Activated T-helper 2 cell treated with anti-CD3 and anti-CD28 coated beads, Interferon-gamma antibody, Interleukin-2, Interleukin-4, amounts not matched to agents 10 μg/mL and 5 μg/mL and 100 μg/mL, durations not matched to agents 14 hours and 24 hours and 36 hours (primary cell): ENCODE data around the gene SPAG17. TPM values are rescaled to one million over a fixed set of nuclear protein-coding genes. Genes with fewer than 3 reads are reported as not detected.

Source experiments
- DNase-seq: peaks from one replicate; pipeline ENCODE4 v3.0.0; 2021; ENCODE audit warnings: low spot score
- H3K27ac Mint-ChIP-seq: one replicate; pipeline ENCODE4 v1.8.0; 2021; ENCODE audit warnings: mixed read lengths
- H3K27me3 Mint-ChIP-seq: one replicate; pipeline ENCODE4 v1.8.0; 2021; ENCODE audit warnings: low read depth, mixed read lengths
- H3K36me3 Mint-ChIP-seq: one replicate; pipeline ENCODE4 v1.8.0; 2021; ENCODE audit warnings: low read depth, mixed read lengths
- H3K4me1 Mint-ChIP-seq: one replicate; pipeline ENCODE4 v1.8.0; 2021; ENCODE audit warnings: low read depth, mixed read lengths
- H3K4me3 Mint-ChIP-seq: one replicate; pipeline ENCODE4 v1.8.0; 2021; ENCODE audit warnings: low read depth, mild to moderate bottlenecking, moderate library complexity, mixed read lengths
- H3K9me3 Mint-ChIP-seq: one replicate; pipeline ENCODE4 v1.8.0; 2021; ENCODE audit warnings: mixed read lengths
- intact Hi-C: fragments of 100-400 bp; cut with micrococcal nuclease; formaldehyde crosslinking; loops from one replicate; pipeline ENCODE4 v1.15.1; 2023
- total RNA-seq: library from RNA; stranded (reverse); gene quantifications from 2 replicates; pipeline ENCODE4 v1.2.3, GENCODE V29; 2022

The SPAG17 gene
- total RNA-seq, 1 donor from 2014 or later, result not detected

- no peaks in the 10 kb centered on the region for H3K9me3 Mint-ChIP-seq
- no peaks in the 10 kb centered on the region for H3K4me1 Mint-ChIP-seq
- DNase-seq, result no peak
- intact Hi-C loops, result no loop called here
- no peaks in the 10 kb centered on the region for H3K36me3 Mint-ChIP-seq
- no peak overlapping the region for H3K4me3 Mint-ChIP-seq
- H3K27ac Mint-ChIP-seq, result no peak overlapping the region
- peaks cover under 1% of the 10 kb centered on the region for H3K27me3 Mint-ChIP-seq
These were observed 163.4 kb downstream of the SPAG17 start for GRCh38 chr1:118021668-118022067.

GRCh38 chr1:118018060-118018459 is 167.0 kb downstream of the SPAG17 start:
- Mint-ChIP-seq H3K4me1 (no peaks in the 10 kb centered on the region), H3K27me3 (peaks cover 2% of the 10 kb centered on the region), H3K36me3 (no peaks in the 10 kb centered on the region), H3K27ac (no peak overlapping the region), H3K4me3 (no peak overlapping the region), H3K9me3 (no peaks in the 10 kb centered on the region)
- no peak for DNase-seq
- intact Hi-C loops, result no loop called here

- Mint-ChIP-seq H3K36me3 (no peaks in the 10 kb centered on the region), H3K27ac (no peak overlapping the region), H3K4me1 (no peaks in the 10 kb centered on the region), H3K9me3 (no peaks in the 10 kb centered on the region), H3K4me3 (no peak overlapping the region), H3K27me3 (peaks cover 2% of the 10 kb centered on the region)
- intact Hi-C loops, result no loop called here
- no peak for DNase-seq
These were observed 171.1 kb downstream of the SPAG17 start for GRCh38 chr1:118013938-118014337.

- H3K4me3 Mint-ChIP-seq, result no peak overlapping the region
- H3K4me1 Mint-ChIP-seq, result no peaks in the 10 kb centered on the region
- intact Hi-C loops, result no loop called here
- no peak for DNase-seq
- no peaks in the 10 kb centered on the region for H3K9me3 Mint-ChIP-seq
- H3K27me3 Mint-ChIP-seq, result peaks cover 2% of the 10 kb centered on the region
- no peaks in the 10 kb centered on the region for H3K36me3 Mint-ChIP-seq
- H3K27ac Mint-ChIP-seq, result no peak overlapping the region
These were observed 171.7 kb downstream of the SPAG17 start for GRCh38 chr1:118013336-118013735.

- Mint-ChIP-seq H3K27me3 (peaks cover 2% of the 10 kb centered on the region), H3K9me3 (no peaks in the 10 kb centered on the region), H3K36me3 (no peaks in the 10 kb centered on the region), H3K4me1 (no peaks in the 10 kb centered on the region), H3K4me3 (no peak overlapping the region), H3K27ac (no peak overlapping the region)
- intact Hi-C loops, result no loop called here
- DNase-seq, result no peak
These were observed 172.4 kb downstream of the SPAG17 start for GRCh38 chr1:118012515-118013124.

DNA sequence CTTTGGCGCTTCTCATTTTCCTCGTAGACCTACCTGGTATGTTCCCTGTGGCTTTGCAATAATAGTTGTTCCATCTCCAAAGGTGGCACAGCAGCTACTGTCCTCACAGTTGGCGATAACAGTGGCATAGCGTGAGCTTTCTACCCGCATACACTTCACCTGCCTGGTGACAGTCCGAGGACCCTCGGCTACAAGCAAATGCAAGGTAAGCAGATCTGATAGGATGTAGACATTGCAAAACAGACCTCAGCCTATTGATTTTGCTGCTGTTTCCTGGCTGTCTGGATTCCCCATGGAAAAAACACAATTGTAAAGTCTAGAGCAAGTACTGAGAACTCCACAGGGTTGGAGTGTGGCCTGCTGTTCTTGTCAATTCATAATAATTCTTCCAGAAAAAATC is 177.0 kb downstream of the SPAG17 start:
- Mint-ChIP-seq H3K36me3 (no peaks in the 10 kb centered on the region), H3K4me3 (no peak overlapping the region), H3K27ac (no peak overlapping the region), H3K27me3 (peaks cover 1% of the 10 kb centered on the region), H3K4me1 (no peaks in the 10 kb centered on the region), H3K9me3 (no peaks in the 10 kb centered on the region)
- DNase-seq, result no peak
- intact Hi-C loops, result no loop called here

DNA sequence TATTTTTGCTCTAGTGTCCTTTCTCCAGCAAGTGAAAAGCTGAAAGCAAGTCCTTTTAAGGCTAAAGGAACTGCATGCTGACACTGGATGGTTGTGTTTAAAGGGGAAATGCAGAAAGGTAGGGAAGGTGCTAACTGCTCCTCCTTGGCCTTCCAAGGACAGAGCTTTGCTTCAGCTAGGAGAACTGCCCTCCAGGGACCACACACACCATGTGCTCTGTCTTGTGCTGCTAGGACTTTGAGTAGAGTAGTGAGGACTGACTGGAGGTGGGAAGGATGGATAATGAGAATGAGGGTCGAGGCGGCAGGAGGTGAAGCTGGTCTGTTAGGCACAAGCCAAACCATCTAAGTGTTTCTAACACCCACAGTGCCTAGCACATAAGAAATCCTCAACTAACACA is 177.6 kb downstream of the SPAG17 start:
- intact Hi-C loops, result no loop called here
- H3K27me3 Mint-ChIP-seq, result peaks cover 1% of the 10 kb centered on the region
- no peak overlapping the region for H3K4me3 Mint-ChIP-seq
- no peak overlapping the region for H3K27ac Mint-ChIP-seq
- no peaks in the 10 kb centered on the region for H3K36me3 Mint-ChIP-seq
- DNase-seq, result no peak
- no peaks in the 10 kb centered on the region for H3K4me1 Mint-ChIP-seq
- H3K9me3 Mint-ChIP-seq, result no peaks in the 10 kb centered on the region

DNA sequence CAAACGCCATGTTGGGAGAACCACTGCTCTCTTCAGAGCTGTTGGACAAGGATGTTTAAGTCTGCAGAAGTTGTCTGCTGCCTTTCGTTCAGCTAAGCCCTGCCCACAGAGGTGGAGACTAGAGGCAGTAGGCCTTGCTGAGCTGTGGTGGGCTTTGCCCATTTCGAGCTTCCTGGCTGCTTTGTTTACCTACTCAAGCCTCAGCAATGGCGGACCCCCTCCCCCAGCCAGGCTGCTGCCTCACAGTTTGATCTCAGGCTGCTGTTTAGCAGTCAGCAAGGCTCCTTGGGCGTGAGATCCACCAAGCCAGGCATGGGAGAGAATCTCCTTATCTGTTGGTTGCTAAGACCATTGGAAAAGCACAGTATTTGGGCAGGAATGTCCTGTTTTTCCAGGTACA is 180.7 kb downstream of the SPAG17 start:
- Mint-ChIP-seq H3K9me3 (peaks cover 4% of the 10 kb centered on the region), H3K27me3 (peaks cover 3% of the 10 kb centered on the region)
- DNase-seq, result no peak

GRCh38 chr1:117985973-117986372 is 199.1 kb downstream of the SPAG17 start:
- Mint-ChIP-seq H3K27ac (no peak overlapping the region), H3K27me3 (peaks cover 5% of the 10 kb centered on the region), H3K36me3 (no peaks in the 10 kb centered on the region), H3K4me1 (no peaks in the 10 kb centered on the region), H3K9me3 (no peaks in the 10 kb centered on the region), H3K4me3 (no peak overlapping the region)
- intact Hi-C loops, result no loop called here
- no peak for DNase-seq

More for the DNA sequence above, 180.7 kb downstream of the SPAG17 start:
- intact Hi-C loops, result no loop called here
- Mint-ChIP-seq H3K36me3 (no peaks in the 10 kb centered on the region), H3K27ac (no peak overlapping the region), H3K4me3 (no peak overlapping the region), H3K4me1 (no peaks in the 10 kb centered on the region)

DNA sequence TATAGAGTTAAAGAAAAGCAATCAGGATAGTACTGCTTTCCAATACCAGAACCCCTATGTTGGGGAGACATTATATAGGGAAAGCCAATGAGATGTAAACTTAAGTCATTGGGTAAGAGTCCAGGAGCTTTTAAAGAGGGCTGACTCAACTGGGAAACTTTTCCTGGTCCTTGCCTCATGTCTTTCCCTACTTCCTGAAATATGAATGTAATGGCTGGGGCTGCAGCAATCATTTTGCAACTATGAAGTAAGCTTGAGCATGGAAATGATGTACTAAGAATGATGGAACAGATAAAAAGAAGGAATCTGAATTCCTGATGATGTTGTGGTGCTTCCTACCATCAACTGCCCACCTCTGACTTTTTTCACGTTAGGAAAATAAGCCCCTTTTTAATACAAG is 199.8 kb downstream of the SPAG17 start:
- Mint-ChIP-seq H3K4me1 (no peaks in the 10 kb centered on the region), H3K27ac (no peak overlapping the region), H3K4me3 (no peak overlapping the region), H3K9me3 (no peaks in the 10 kb centered on the region), H3K27me3 (peaks cover 5% of the 10 kb centered on the region), H3K36me3 (no peaks in the 10 kb centered on the region)
- no peak for DNase-seq
- intact Hi-C loops, result no loop called here

DNA sequence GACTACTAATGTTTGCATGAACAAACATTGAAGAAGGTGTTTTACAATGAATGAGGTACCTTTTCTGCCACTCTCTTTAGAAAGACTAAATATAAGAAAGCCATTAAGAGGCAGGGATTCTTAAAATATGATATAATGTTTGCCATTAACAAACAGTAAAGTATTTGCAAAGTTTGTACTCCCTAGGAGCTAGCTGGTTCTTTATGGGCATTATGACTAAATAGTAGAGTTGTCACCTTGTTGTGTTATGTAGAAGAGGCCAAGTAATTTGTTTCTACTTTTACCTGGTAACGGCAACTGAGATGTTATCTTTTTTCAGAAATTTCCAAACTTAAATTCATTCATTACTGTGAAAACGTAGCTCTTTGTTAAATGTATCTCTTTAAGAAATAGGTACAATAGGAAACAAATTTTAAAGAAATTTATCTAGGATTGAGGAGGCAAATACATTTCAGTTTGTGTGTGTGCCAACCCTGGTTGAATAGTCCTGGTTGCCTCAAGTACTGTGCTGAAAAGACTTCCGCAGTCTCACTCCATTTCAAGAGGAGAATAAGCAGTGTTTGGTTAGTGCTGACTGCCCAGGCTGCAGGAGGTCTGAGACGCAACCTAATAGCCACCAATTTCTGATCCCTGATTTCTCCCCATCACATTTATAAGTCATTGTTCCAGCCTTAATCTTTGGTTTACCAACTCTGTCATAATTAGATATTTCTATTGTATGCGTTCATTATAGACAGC is 203.4 kb downstream of the SPAG17 start:
- Mint-ChIP-seq H3K9me3 (no peaks in the 10 kb centered on the region), H3K27me3 (peaks cover 5% of the 10 kb centered on the region), H3K4me1 (no peaks in the 10 kb centered on the region), H3K36me3 (no peaks in the 10 kb centered on the region), H3K27ac (no peak overlapping the region), H3K4me3 (no peak overlapping the region)
- no peak for DNase-seq
- intact Hi-C loops, result no loop called here

DNA sequence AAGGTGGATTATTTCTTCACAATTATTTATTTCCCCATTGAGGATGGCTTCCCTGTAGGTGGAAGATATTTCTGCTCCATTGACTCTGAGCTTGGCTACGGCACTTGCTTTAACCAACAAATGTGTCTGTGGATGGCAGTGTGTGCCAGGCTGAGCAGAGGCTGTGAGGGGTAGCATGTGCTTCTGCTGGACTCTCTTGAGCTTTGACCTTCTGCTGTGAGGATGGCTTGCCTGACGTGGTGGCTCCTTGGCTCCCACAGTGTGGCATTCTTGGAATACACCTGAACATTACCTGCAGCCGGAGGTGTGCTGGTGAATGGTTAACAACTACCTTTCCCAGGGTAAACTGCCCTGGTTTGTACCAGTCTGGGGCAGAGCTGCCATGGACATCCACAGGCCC is 208.6 kb downstream of the SPAG17 start:
- H3K27me3 Mint-ChIP-seq, result peaks cover 11% of the 10 kb centered on the region
- no peaks in the 10 kb centered on the region for H3K36me3 Mint-ChIP-seq
- intact Hi-C loops, result no loop called here
- H3K4me1 Mint-ChIP-seq, result no peaks in the 10 kb centered on the region
- H3K4me3 Mint-ChIP-seq, result no peak overlapping the region
- no peak for DNase-seq
- no peak overlapping the region for H3K27ac Mint-ChIP-seq
- H3K9me3 Mint-ChIP-seq, result no peaks in the 10 kb centered on the region

DNA sequence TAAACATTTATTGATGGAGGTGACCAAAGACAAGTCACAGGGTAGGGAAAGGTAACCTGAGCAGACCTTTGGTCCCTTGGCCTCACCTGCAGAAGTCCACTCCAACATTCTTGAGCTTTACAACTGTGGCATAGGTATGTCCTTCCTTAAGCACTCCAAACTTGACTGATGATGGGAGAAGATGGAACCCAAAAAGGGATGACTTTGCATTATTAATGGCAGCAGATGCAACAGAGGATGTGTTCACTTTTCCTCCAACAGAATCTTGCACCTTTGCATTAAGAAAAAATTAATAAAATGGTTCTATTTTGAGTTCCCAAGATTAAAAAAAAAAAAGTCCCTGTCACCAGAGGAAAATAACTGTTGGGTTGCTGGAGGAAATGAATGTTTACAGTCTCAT is 213.3 kb downstream of the SPAG17 start:
- H3K27ac Mint-ChIP-seq, result no peak overlapping the region
- intact Hi-C loops, result no loop called here

More for the DNA sequence above, 213.3 kb downstream of the SPAG17 start:
- Mint-ChIP-seq H3K4me1 (no peaks in the 10 kb centered on the region), H3K9me3 (no peaks in the 10 kb centered on the region), H3K4me3 (no peak overlapping the region), H3K36me3 (no peaks in the 10 kb centered on the region), H3K27me3 (peaks cover 13% of the 10 kb centered on the region)
- no peak for DNase-seq
